HG03025 (cell line): ENCODE measurements around the gene RNPS1.
A peak's percentile ranks its signal among the peaks of the same experiment; 100 is the strongest.
"Not testable (repeated sequence)": the region's sequence is repeated elsewhere in the genome, so short reads cannot be mapped to it uniquely, and the experiment has no call there.

ENCODE experiments used
- ATAC-seq: cut with Tn5 transposase; IDR thresholded peaks from one replicate; pipeline ENCODE4 v1.9.1; 2021; ENCODE audit warnings: mild to moderate bottlenecking, moderate library complexity; ENCODE audit not compliant: unreplicated experiment, low FRiP score

Gene RNPS1

DNA sequence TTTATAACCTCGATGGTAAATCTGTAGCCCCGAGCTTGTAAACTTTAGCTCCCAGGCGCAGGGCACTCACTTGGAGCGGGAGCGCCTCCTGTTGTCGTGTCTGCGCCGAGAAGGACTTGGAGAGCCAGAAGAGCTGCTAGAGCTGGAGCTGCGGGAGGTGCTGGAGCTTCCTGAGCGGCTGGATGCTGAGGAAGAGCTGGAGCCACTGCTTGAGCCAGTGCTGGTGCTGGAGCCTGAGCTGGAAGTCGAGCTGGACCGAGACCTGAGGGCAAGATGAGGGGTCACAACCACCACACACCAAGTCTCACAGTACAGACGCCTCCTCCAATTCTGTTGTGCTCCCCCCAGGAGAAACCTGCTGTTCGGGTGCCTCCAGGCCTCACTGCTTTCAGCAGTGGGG is 4.9 kb downstream of the RNPS1 start:
- not testable (repeated sequence) for ATAC-seq

DNA sequence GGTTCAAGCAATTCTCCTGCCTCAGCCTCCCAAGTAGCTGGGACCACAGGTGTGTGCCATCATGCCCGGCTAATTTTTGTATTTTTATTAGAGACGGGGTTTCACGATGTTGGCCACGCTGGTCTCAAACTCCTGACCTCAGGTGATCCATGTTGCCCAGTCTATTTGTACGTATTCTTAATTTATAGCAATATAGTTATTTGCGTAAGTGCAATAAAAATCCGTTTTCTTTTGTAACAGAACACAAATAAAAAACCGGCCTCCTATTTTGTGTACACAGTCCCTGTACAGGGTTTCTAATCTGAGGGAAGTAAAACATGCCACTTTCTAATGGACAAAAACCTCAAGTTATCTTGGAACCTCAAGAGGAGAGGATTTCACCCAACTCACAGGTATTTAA is 7.7 kb downstream of the RNPS1 start:
- ATAC-seq: no peak

GRCh38 chr16:2258530-2258929 is 9.4 kb downstream of the RNPS1 start:
- not testable (repeated sequence) for ATAC-seq

- ATAC-seq: no peak
Observed at GRCh38 chr16:2257726-2258125, 10.2 kb downstream of the RNPS1 start.

DNA sequence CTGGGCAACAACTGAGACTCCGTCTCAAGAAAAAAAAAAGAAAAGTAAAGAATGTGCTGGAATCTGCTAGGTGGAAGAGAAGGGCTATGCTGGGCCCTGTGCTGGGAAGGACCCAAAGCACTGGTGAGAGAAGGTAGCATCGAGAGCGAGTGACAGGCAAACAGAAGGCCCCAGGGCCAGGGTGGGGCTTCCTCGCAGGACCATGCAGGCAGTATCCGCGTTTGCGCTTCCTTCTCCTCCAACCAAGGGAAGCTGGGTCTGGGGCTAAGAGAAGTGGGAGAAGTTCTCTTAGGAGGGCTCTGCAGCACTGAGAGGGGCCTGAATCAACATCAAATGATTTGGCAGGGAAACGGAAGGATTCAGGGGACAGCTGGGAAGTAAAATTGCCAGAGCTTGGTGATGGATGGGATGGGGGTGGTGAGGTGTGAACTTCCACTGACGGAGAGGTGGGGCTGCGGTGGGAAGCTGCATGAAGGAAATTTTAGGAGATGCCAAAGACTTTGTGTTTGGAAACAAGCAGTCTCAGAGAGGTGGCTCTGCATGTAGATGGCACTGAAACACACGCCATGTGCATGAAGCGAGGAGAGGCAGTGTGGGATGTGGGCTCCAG is 11.3 kb downstream of the RNPS1 start:
- no peak for ATAC-seq

GRCh38 chr16:2253293-2253692 is 14.6 kb downstream of the RNPS1 start:
- no peak for ATAC-seq

GRCh38 chr16:2252806-2253148 is 15.1 kb downstream of the RNPS1 start:
- no peak for ATAC-seq

- ATAC-seq: peak; percentile 77
Observed at GRCh38 chr16:2251296-2252111, 16.4 kb downstream of the RNPS1 start, which contains the start of gene ECI1. Gene ECI1 (minus strand): TSS chr16:2251587. CDS start chr16:2251566, 21 bp downstream.

DNA sequence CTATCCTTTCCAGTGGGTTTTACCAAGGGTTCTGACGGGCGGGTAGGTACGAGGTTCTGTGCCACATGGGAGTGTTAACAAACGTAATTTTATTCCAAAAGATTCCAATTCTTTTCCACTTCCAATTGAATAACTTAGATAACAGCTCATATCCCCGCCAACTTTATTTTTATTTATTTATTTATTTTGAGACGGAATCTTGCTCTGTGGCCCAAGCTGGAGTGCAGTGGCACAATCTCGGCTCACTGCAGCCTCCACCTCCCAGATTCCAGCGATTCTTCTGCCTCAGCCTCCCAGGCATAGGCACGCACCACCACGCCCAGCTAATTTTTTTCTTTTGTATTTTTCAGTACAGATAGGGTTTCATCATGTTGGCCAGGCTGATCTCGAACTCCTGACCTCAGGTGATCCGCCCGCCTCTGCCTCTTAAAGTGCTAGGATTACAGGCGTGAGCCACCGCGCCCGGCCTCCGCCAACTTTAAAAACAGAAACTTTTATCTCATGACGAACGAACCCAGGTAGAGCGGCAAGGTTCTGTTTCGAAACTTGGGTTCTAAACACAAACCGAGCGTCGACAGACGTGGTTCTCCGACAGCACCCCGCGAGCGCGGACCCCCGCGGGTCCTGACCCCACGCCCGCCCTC is 17.2 kb downstream of the RNPS1 start:
- ATAC-seq: peak; percentile 23

- no peak for ATAC-seq
Observed at GRCh38 chr16:2246301-2246885, 21.5 kb downstream of the RNPS1 start.

- ATAC-seq: no peak
Observed at GRCh38 chr16:2244926-2245795, 22.8 kb downstream of the RNPS1 start.

- ATAC-seq: no peak
Observed at GRCh38 chr16:2244301-2244700, 23.6 kb downstream of the RNPS1 start.

- ATAC-seq: no peak
Observed at GRCh38 chr16:2243781-2244180, 24.1 kb downstream of the RNPS1 start.

DNA sequence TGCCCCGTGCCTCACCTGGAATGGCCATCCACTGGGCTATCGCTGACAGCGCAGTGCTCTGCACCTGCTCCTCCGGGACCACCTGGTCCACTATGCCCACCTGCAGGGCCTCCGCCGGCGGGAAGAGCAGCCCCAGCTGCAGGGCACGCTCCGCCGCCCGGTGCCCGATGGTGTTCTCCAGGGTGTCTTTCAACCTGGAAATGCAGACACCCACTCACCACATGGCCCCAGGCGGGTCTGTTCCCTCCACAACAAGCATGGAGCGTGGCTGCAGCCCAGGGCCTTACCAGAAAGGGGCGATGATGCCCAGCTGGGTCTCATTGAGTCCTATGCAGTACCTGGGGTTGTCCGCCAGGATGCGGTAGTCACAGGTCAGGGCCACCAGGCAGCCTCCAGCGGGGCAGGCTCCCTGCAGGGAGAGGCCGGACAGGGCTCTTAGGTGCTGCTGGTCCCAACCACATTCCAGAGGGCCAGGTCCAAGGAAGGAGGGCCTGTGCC is 24.8 kb downstream of the RNPS1 start:
- no peak for ATAC-seq

- no peak for ATAC-seq
Observed at GRCh38 chr16:2242598-2242997, 25.3 kb downstream of the RNPS1 start.

DNA sequence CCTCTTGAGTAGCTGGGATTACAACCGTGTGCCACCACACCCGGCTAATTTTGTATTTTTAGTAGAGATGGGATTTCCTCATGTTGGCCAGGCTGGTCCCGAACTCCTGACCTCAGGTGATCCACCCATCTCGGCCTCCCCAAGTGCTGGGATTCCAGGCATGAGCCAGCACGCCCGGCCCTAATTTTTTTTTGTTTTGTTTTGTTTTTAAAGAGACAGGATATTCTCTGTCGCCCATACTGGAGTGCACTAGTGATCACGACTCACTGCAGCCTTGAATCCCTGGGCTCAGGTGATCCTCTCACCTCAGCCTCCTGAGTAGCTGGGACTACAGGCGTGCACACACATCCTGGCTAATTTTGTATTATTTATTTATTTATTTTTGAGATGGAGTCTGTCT is 27.6 kb downstream of the RNPS1 start:
- ATAC-seq: not testable (repeated sequence)

GRCh38 chr16:2238838-2239675 is 28.9 kb downstream of the RNPS1 start:
- no peak for ATAC-seq

DNA sequence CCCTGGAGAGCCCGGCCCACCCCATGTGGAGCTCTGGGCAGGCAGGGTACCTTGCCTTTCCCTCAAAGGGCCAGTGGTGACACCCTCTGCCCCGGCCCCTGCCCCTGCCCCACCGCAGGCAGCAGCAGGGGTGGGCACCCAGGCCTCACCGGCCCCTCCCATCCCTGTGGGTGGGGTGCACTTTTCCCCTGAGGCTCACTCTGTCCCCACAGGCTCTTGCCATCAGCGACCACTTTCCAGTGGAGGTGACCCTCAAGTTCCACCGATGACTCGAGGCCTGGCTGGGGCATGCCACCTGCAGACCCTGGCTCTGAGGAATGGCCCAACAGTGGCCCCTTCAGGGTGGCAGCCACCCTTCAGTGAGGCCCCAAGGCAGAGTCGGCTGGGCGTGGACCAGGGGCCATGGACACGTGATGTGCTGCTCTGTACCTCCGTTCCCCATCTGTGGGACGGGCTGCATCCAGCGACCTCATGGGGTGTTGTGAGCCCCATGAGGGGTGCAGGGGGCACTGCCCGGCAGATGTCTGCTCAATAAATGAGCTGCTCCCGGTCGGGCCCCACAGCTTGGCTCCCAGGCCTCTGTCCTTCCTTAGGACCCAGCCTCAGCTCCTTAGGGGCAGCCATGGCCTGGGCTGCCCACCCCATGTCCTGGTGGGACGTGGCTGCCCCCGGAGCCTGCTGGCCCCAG is 29.6 kb downstream of the RNPS1 start:
- no peak for ATAC-seq
